Activated T-cell treated with anti-CD3 and anti-CD28 coated beads, Interleukin-2, amount 50 U/mL, for 1 hour (primary cell): ENCODE measurements around the gene OLFML2B.
"Not testable (repeated sequence)": the region's sequence is repeated elsewhere in the genome, so short reads cannot be mapped to it uniquely, and the experiment has no call there.

Experiments used
- DNase-seq: peaks from one replicate; pipeline ENCODE4 v3.0.0-alpha.2; 2020

The OLFML2B gene

GRCh38 chr1:162033428-162033827, 9.8 kb upstream of the OLFML2B start:
- no peak for DNase-seq

DNA sequence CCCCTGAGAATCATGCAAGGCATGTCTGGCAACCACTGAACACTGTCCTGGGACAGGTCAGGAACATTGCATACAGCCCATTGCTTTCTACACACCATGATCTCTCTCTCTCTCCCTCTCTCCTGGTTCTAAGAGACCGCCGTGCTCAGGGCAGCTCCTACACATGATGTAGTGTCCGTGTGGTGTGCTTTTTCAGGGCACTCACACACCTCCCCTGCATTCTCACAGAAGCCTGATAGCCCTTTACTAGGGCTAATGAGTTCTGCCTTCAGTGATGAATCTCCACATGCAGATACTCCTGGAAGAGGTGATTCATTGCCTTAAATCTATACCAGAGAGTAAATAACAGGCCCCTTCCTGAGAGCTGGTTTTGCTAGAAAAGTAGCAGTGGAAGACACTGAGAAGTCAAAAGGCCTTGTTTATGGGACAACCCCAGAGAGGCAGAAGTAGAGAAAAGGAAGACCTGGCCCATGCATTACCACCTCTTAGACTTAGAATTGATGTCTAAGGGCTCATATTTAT, 7.2 kb upstream of the OLFML2B start:
- DNase-seq: no peak

GRCh38 chr1:162029157-162029556, 5.5 kb upstream of the OLFML2B start:
- no peak for DNase-seq

GRCh38 chr1:162028726-162029125, 5.1 kb upstream of the OLFML2B start:
- no peak for DNase-seq

DNA sequence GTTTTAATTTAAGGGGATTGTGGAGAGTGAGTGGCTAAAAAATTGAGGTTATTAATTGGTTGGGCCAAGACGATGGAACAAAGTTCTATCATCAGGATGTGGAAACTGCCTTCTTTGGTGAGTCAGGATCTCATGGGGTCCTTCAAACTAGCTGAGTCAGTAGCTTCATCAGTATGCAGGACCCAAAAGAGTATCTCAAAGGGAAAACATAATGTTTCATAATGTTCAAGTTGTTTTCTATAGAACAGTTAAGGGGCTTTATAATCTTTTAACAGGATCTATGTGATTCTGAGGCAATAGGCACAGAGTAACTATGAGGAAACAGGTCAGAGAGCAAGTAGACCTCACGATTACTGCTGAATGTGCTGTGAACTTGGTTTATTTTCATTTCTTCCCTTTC, 3.2 kb upstream of the OLFML2B start:
- DNase-seq: no peak

GRCh38 chr1:162025541-162025940, 1.9 kb upstream of the OLFML2B start:
- no peak for DNase-seq

DNA sequence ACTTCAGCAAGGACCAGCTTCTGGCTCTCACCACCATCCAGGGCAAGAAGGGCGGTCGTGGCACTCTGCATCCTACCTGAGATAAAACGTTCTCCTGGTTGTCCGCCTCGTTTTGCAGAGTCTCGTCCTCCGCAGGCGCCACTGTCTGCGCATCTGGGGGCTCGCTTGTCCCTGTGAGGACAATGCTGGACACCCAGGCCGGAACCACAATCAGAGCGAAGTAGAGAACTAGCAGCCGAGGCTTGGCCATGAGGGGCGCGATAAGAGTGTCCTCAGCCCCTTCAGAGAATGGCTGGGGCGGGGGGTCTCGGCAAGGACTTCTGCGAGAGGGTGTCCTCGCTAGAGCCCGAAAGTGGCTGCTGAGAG, 505 bp downstream of the OLFML2B start:
- no peak for DNase-seq

- no peak for DNase-seq
These were observed 1.0 kb downstream of the OLFML2B start for GRCh38 chr1:162022626-162023025.

GRCh38 chr1:162021124-162021523, 2.5 kb downstream of the OLFML2B start:
- DNase-seq: no peak

DNA sequence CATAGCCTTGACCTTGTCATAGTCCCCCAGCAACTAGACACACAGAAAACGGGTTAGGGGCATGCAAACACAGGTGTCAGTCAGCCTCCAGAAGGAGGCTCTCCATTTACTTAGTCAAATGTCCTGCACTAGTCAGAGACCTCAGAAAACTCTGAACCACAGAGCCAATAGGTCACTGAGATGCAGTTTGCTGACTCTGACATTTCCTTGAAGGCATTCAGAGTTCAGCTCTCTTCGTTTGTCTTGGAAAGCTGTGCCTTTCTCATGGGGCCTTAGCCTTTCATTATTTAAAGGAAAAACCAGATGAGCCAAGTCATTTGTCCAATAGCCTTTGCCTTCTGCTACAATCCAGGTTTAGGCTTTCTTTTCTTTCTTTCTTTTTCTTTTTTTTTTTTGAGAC, 3.5 kb downstream of the OLFML2B start:
- no peak for DNase-seq

DNA sequence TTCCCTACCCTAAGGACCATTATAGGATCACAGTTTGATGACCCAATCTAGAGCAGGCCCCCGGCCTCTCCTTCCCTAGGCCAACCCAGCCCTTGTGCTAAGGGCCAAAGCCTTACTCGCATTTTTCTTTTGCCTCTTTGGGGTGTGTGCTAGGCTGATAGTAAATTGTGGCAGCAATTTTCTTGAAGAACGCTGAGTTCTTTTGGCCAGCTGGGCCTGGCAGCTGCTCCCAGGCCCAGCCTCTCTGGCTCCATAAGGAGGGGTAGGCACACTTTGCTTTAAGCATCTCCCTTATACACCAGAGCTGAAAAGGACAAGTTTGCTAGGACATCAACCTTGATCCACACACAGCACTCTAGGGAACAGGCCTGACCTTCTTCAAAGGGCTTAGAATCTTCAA, 4.2 kb downstream of the OLFML2B start:
- no peak for DNase-seq

DNA sequence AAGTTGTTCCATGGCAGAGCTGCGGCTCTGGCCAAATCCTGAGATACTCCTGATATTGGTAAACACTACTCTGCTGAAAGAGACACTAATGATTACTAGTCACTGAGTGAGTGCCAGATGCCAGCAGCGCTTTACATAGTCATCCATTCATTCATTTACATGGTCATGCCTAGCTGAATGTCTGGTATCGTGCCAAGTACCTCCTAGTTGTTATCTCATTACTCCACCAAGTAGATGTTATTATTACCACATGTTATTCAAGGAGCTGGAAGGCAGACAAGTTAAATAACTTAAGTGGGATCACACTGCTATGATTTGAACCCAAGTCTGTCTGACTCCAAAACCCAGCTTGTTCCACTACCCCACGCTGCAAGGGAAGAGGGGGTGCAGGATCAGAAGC, 4.7 kb downstream of the OLFML2B start:
- no peak for DNase-seq

DNA sequence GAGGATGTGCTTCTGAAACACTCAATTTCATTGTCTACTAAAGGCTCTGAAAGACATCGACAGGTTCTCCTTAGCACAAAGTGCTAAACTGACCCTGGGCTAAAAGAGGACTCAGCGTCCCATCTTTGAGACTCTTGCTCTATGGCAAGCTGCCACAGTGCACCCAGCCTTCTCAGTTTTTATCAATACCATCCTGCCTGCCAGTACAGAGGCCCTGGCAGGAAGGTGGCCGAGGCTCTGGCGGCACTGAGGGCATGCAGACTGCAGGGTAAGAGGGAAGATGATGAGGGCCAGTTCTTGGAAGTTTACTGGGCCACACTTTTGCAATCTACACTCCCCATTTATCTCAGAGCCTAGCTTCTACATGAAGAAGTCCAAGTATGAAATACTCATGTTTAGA, 5.3 kb downstream of the OLFML2B start:
- DNase-seq: no peak

GRCh38 chr1:162017791-162018190, 5.9 kb downstream of the OLFML2B start:
- DNase-seq: not testable (repeated sequence)

DNA sequence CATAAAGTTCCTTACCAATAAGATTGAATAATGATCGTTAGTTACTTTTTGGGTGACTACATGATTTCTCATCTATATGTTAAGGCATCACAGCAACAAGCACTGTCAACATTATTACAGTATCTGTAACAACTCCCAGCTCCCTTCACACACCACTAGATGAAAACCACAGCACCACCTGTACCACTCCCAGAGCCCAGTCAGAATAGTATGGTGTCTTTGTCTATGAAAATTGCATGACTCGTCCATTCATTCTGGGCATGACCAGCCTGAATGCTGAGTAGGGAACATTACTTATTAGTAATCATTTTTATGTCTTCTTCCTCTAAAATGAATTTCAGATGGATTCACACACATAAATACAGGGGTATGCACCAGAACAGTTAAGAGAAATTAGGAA, 7.0 kb downstream of the OLFML2B start:
- no peak for DNase-seq

DNA sequence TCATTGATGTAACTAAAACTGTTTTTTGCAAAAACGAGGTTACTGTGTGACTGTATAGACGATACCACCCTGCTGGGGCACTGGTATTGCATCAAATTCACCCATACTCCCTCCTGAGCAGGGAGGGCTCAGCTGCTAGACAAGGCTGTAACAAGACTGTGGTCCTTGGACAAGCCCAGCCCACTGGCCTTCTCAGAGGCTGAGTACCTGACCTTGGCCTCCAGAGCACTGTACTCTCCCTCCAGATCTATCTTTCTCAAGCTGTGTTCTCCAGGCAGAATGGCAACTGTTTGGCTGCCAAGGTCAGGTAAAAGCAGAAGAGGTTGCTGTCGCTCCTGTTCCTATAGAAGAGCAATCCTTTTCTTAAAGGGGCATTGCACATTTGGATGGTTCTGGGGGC, 8.5 kb downstream of the OLFML2B start:
- no peak for DNase-seq

DNA sequence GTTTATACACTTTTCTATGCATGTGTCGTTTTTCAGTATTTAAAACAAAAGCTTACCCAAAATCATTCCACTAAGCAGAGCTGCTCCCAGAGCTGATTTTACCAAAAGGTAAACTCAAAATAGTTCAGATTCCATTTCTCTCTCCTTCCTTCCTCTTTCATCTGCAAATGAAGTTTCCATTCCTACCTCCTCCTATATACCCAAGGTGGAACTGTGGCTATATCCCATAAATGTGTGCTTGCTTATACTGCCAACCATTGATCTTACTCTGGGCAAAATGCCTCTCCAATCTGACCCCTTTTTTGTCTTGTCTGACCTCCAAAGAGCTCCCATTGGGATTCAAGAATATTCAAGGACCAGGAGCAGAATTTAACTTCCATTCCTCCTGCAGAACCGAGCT, 9.5 kb downstream of the OLFML2B start:
- no peak for DNase-seq

DNA sequence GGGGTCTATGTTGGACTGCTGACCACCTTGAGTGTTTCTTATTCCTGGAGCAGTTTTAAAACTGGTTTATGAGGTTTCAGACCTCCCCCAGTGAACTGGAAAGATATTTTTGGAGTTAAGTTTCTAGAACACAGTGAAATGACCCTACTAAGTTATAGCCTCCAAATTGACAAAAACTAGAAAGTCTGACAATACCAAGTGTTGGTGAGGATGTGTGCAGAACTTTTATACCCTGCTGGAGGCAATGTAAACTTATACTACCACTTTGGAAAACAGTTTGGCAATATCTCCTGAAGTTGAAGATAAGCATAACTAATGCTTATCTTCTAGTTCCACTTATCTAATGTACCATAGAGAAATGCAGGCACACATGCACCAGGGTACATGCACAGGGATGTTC, 10.4 kb downstream of the OLFML2B start:
- DNase-seq: no peak

- no peak for DNase-seq
These were observed 12.2 kb downstream of the OLFML2B start for GRCh38 chr1:162011337-162012012.

DNA sequence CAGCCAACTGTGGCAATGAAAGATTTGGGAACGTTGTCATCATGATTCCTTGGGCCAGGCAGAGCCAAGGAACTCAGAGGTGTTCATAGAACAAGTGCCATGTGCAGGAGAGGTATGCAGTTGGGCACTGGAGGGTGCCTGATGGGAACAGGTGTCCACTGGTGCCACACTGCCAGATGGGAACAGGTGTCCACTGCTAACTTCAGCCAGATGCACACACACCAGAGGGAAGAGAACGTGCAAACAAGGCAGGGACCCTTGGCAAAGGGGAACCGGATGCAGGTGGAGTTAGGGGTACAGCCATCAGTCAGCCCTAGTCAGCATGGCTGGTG, 13.5 kb downstream of the OLFML2B start:
- no peak for DNase-seq

DNA sequence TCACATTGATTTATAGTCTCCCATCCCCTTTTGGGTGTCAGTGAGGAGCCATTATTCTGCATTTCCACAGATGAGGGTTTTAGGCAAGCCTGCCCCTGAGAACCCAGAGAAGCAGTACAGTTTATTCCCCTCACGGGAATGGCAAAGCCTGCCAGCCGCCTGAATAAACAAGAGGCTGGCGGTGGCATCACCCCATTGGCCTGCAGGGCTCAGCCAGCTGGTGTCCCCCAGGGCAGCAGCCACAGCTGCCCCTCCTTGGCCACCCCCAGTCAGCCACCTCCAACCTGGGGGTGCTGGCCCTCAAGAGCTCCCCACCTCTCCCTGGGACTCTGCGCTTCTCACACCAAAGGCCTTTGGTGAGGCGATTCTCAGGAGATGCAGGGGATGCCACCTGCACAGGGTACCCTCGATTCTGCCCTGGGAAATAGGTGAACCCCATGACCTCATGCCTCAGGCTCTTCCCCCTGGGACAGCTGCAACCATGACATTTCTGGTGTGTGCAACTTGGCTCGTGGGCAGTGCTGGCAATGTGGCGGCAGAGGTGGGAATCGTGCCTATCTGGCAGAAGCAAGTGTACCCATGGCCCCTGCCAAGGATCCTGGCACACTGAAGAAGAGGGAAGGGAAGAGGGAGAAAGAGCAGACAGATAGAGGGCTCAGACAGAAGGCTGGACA, 14.0 kb downstream of the OLFML2B start:
- no peak for DNase-seq

DNA sequence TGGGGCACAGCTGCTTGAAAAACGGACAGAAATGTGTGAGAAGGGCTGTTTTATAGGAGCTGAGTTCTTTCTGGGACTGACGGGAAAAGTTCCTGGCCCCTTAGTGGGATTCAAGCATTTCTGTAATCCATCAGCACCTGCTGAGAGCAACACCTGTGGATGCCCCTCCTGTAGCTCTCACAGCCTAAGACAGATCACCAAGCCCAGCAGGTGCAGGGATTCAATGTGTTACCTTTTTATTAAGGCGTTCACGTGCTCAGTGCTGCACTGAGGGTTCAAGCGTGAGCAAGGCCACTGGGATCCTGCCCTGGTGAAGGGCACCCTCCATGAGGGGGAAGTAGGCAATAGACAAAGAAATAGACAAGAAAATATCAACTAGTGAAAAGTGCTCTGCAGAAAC, 14.9 kb downstream of the OLFML2B start:
- DNase-seq: no peak

DNA sequence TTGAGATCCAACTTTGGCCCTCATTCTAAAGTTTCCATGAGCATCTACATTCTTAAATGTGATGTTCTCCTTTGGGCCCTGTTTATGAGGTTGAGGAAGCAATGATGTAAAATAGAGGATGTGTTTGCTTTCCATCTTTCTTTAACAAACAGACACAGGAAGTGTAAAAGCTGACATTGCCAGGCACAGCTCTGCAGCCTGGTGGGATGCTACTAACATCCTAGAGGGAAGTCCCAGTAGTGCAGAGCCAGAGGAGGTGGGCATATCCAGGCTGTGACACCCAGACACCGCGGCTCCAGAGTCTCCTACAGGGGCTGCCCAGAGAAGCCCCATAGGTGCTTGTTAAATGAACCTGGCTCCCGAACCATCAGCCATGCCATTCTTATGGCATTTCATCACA, 16.2 kb downstream of the OLFML2B start:
- DNase-seq: no peak

- no peak for DNase-seq
These were observed 17.6 kb downstream of the OLFML2B start for GRCh38 chr1:162006081-162006480.

DNA sequence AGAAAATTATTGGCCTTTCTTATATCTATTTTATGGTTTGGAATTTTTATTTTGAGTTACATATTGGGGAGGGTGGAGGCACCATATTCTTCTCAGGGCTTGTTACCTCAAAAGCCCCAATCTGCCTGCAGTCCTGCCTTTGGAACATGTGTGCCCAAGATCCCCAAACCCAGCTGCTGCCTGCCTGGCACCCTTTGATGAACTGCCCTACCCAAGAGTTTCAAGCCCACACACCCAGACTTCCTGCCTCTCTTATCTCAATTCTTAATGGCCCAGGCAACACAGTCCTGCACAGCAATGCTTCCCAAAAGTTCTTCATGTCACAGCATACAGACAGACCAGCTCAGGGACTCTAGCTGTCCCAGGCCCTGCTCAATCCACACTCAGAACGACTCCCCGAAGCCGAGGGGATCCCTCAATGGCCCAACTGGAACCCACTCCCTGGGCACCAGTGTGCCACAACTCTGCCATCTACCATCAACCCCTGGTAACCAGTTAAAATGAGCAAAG, 19.2 kb downstream of the OLFML2B start:
- no peak for DNase-seq
